ENCODE measurements around the gene PPP1R3G.

PPP1R3G gene

GRCh38 chr6:5079692-5080091 is 5.4 kb upstream of the PPP1R3G start:
- no peak for TF ChIP-seq CTCF (conservative IDR thresholded peaks at IDR 0.05; ENCODE audit: low read length)
- TF ChIP-seq EZH2phosphoT487 (IDR thresholded peaks at IDR 0.05; ENCODE audit: borderline replicate concordance) = no peak
- H3K9ac ChIP-seq (ENCODE audit: low read depth, low read length, poor library complexity, severe bottlenecking) = no peak overlapping the region
- no peak overlapping the region for H3K4me3 ChIP-seq (ENCODE audit: low read length, poor library complexity, severe bottlenecking)
- no peaks in the 10 kb centered on the region for H3K4me1 ChIP-seq (ENCODE audit: insufficient read depth, low read length, poor library complexity, severe bottlenecking)
- no peaks in the 10 kb centered on the region for H3F3A ChIP-seq (ENCODE audit: low read depth)
- H4K20me1 ChIP-seq (ENCODE audit: insufficient read depth, low read length, poor library complexity, severe bottlenecking) = no peaks in the 10 kb centered on the region
- H3K9me2 ChIP-seq (replicated peaks; ENCODE audit: low read depth, low read length) = no peaks in the 10 kb centered on the region
- H2AFZ ChIP-seq (ENCODE audit: low read length) = no peak overlapping the region
- H3K36me3 ChIP-seq (ENCODE audit: insufficient read depth, low read length) = no peaks in the 10 kb centered on the region
- H3K9me3 ChIP-seq (ENCODE audit: insufficient read depth, low read depth, low read length) = no peaks in the 10 kb centered on the region
- no peak overlapping the region for H3K4me2 ChIP-seq (ENCODE audit: low read depth, low read length, poor library complexity, severe bottlenecking)
- no peaks in the 10 kb centered on the region for H3K79me2 ChIP-seq (ENCODE audit: insufficient read depth, low read length)
- H3K27me3 ChIP-seq (ENCODE audit: insufficient read depth, low read length, poor library complexity, severe bottlenecking) = no peaks in the 10 kb centered on the region

DNA sequence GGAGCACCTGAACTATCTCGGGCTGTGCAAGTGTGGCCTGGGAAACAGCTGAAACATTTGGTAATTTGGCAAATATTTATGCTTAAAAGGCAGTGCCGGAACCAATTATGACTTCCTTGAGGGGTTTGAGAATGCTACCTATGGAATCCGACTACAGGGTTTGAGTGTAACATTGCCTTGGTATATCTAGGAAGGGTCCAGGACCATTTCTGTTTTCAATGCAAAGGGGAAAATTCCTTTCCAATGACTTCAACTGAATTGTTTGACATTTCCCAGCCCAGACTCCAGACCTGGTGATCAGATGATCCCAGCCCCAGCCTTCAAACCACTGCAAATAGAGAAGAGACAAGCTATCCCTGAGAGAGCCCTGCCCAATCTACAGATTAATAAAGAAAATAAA is 4.6 kb upstream of the PPP1R3G start:
- Histone ChIP-seq H3K9me2 (replicated peaks; ENCODE audit: low read depth, low read length) (no peaks in the 10 kb centered on the region), H3K9ac (ENCODE audit: low read depth, low read length, poor library complexity, severe bottlenecking) (no peak overlapping the region), H3K27me3 (ENCODE audit: insufficient read depth, low read length, poor library complexity, severe bottlenecking) (no peaks in the 10 kb centered on the region), H3K4me1 (ENCODE audit: insufficient read depth, low read length, poor library complexity, severe bottlenecking) (no peaks in the 10 kb centered on the region), H3K9me3 (ENCODE audit: insufficient read depth, low read depth, low read length) (no peaks in the 10 kb centered on the region), H3F3A (ENCODE audit: low read depth) (no peaks in the 10 kb centered on the region), H4K20me1 (ENCODE audit: insufficient read depth, low read length, poor library complexity, severe bottlenecking) (no peaks in the 10 kb centered on the region), H3K4me2 (ENCODE audit: low read depth, low read length, poor library complexity, severe bottlenecking) (no peak overlapping the region), H3K36me3 (ENCODE audit: insufficient read depth, low read length) (no peaks in the 10 kb centered on the region), H3K79me2 (ENCODE audit: insufficient read depth, low read length) (no peaks in the 10 kb centered on the region), H2AFZ (ENCODE audit: low read length) (no peak overlapping the region), H3K4me3 (ENCODE audit: low read length, poor library complexity, severe bottlenecking) (no peak overlapping the region)
- TF ChIP-seq CTCF (conservative IDR thresholded peaks at IDR 0.05; ENCODE audit: low read length) (no peak), EZH2phosphoT487 (IDR thresholded peaks at IDR 0.05; ENCODE audit: borderline replicate concordance) (no peak)

GRCh38 chr6:5081182-5081581 is 4.0 kb upstream of the PPP1R3G start:
- Histone ChIP-seq H3K9me3 (ENCODE audit: insufficient read depth, low read depth, low read length) (no peaks in the 10 kb centered on the region), H3K27me3 (ENCODE audit: insufficient read depth, low read length, poor library complexity, severe bottlenecking) (no peaks in the 10 kb centered on the region), H3F3A (ENCODE audit: low read depth) (no peaks in the 10 kb centered on the region), H3K4me1 (ENCODE audit: insufficient read depth, low read length, poor library complexity, severe bottlenecking) (no peaks in the 10 kb centered on the region), H2AFZ (ENCODE audit: low read length) (no peak overlapping the region; the same call in 1 of the 2 replicates), H3K79me2 (ENCODE audit: insufficient read depth, low read length) (no peaks in the 10 kb centered on the region), H3K9me2 (replicated peaks; ENCODE audit: low read depth, low read length) (no peaks in the 10 kb centered on the region), H3K36me3 (ENCODE audit: insufficient read depth, low read length) (no peaks in the 10 kb centered on the region), H3K9ac (ENCODE audit: low read depth, low read length, poor library complexity, severe bottlenecking) (no peak overlapping the region), H3K4me3 (ENCODE audit: low read length, poor library complexity, severe bottlenecking) (no peak overlapping the region), H3K4me2 (ENCODE audit: low read depth, low read length, poor library complexity, severe bottlenecking) (no peak overlapping the region), H4K20me1 (ENCODE audit: insufficient read depth, low read length, poor library complexity, severe bottlenecking) (no peaks in the 10 kb centered on the region)
- no peak for TF ChIP-seq CTCF (conservative IDR thresholded peaks at IDR 0.05; ENCODE audit: low read length)
- TF ChIP-seq EZH2phosphoT487 (IDR thresholded peaks at IDR 0.05; ENCODE audit: borderline replicate concordance) = no peak
